Fibroblast of peridontal ligament (primary cell): ENCODE measurements around the gene CLDN9.
"Not testable (repeated sequence)": the region's sequence is repeated elsewhere in the genome, so short reads cannot be mapped to it uniquely, and the experiment has no call there.

Source experiments
- DNase-seq: peaks from one replicate; pipeline ENCODE4 v3.0.0-alpha.2; 2010; ENCODE audit errors: extremely low read depth

CLDN9 gene

DNA sequence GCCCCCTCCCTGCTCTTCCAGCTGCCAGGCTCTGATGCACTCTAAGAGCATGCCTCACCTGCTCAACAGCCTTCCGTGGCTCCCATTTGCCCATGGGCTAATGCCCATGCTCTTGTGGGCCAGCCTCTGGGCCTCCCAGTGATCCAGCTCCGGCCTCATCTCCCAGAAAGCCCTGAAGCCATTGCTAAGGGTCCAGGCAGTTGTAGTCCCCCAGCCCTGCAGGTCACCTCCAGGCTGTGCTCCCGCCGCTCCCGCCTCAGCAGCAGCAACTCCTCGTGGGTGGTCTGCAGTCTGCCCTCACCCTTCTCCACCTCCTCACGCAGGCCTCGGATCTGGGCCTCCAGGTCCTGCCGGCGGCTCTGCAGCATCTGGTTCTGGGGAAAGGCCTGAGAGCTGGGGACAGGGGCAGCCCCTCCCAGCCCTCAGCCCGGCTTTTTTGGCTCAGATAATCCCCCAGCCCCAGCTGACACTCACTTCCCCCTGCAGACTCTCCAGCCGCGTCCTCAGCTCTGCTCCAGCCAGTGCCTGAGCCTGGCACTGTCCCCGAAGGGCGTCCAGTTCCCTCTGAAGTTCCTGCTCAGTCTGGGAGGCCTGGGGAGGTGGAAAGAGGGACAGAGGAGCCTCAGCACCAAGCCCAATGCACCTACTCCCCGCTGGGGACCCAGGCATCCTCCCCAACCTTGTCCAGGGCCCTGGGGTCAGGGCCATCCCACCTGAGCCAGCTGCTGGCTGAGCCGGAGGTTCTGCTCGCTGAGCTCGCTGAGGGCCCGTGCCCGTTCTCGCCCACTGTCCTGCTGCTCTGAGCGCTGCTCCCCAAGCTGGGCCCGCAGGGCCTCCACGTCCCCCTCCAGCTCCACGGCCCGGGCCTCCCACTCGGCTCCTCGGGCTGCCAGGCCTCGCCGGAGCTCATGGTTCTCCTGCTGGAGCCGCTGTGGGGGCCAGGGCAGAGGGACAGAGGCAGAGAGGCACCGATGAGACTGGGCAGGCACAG, 17.8 kb downstream of the CLDN9 start:
- DNase-seq = no peak

DNA sequence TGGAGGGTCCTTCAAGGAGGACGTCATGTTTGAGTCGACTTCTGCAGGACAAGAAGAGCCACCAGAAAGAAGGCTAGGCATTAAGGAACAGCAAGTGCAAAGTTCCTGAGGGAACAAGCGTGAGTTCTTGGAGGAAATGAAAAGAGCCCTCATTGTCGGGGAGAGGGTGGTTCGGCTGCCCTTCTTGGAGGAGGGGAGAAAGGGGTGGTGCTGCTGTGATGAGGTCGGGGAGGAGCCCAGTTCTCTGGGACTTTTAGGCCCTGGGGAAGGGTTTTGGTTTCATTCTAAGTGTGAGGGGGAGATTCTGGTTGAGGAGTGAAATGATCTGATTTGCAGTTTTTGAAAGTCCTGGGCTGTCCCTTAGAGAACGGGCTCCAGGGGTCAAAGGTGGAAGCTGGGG, 19.9 kb downstream of the CLDN9 start:
- DNase-seq = no peak

DNA sequence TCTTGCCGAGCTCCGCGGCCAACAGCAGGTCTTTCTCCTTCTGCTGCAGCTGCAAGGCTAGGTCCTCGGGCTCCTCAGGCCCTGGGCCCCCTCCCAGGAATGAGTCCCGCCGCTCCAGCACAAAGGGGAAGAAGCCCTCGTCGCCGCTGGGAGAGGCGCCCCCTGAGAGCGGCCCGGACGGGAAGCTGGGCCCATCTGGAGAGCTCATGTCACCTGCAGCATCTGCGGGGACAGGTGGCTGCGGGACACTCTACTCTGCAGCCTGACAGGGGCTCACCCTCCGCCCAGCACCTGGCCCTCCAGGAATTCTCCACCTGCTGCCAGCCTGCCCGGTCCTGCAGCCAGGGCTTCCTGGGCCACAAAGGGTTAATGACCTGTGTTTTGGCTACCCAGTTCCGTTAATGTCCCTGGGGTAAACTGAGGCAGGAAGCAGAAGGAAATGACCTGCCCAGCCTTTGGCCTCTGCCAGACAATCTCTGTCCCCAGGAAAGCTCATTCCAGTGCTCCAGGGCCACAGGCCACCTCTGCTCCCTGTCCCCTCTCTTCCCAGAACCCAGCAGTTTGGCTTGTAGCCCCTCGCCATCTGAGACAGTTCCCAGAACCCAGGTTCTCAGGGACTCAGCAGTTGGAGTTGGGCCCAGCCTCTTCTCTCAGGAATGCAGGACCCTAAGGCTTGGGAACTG, 22.7 kb downstream of the CLDN9 start:
- no peak for DNase-seq

DNA sequence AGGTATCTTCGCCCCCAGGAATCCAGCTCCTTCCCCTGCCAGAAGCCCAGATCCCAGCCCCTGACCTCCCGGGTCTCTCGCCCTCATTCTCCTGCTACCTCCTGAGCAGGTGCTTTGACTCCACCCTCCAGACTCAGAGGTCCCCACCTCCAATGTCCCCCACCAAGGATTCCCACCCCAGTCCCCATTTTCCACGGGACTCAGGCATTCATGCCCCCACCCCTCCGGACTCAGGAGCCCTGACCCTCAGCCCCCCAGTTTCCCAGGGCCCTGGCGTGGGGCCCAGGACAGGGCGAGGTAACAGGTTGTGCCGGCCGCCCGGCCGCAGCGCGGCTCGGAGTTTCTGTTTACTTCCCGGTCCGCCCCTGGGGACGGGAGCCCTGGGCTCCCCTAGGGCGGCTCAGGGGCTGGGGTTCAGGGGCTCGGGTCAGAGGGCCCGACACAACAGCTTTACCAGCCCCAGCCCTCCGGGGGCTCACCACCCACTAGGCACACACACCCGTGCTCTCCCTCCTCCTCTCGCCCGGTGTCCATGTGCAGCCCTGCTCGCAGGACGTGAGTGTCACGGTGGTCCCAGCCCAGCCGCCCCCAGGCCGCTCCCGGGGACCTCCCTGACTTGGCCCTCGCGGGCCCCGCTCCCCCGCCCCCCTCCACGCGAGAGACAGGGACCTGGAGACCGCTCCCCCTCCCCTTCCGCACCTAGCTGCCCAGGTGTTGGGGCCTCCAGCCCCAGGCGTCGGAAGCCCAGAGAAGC, 23.4 kb downstream of the CLDN9 start:
- no peak for DNase-seq

DNA sequence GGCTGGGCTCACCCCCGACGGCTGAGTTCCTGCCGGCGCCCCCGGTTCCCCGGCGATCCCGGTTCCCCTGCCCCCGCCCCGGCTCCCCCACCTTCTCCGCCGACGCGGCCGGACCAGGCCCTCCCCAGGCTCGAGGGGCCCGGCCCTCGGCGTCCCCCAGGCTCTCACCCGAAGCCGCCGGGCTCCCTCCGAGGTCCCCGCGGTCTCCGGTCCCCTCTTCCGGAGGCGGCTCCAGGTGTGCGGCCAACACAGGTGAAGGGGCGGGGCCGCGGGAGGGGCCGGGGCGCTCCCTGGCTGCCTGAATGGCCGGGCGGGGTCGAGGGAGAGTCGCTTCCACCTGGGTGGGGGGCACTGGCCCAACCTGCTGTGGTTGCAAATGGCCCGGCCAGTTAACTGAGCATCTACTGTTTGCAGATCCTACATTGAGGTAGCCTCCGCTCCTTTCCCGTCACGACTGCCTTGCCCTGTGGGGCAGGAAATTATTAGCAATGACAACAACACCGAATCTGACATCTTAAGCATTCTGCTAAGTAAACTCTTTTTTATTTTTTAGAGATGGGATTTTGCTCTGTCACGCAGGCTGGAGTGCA, 24.1 kb downstream of the CLDN9 start, which contains the start of gene BICDL2:
Gene BICDL2 (minus strand): TSS at position 219 of the 590 bp plus-strand sequence. CDS start 1,448 bp downstream, outside the sequence.
- DNase-seq = no peak

DNA sequence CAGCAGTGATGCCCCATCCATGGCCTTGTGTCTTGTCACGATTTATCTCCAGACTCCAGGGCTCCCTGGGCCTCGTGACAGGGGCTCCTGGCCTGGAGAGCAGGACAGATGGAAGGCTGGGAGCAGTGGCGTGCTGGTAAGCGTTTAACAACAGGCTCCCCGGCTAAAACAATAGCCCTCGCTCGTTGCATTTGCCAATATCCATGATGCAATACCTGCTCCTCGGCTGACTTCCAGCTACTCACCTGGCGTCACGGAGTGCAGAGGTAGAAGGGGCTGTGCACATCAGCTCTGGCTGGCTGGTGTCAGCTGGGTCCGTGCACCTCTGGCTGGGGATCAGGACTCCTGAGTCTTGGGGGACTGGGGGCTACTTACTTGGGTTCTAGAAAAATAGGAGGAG, 25.5 kb downstream of the CLDN9 start:
- no peak for DNase-seq

DNA sequence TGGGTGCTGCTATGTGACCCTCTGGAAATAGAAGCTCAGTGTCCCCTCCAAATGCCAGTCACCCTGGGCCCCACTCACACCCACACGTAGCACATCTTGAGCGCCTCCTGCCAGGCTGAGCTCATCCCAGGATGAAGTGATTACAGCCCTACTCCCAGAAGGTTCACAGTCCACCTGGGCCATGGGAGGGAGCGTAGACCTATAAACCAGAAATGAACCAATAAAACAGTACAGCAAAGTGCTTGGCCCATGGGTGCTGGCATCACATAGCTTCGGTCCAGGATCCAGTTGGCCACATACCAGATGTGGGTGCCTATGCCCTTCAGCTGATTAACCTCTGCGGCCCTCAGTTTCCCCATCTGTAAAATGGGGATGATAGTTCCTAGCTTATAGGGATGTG, 26.2 kb downstream of the CLDN9 start:
- DNase-seq = no peak

DNA sequence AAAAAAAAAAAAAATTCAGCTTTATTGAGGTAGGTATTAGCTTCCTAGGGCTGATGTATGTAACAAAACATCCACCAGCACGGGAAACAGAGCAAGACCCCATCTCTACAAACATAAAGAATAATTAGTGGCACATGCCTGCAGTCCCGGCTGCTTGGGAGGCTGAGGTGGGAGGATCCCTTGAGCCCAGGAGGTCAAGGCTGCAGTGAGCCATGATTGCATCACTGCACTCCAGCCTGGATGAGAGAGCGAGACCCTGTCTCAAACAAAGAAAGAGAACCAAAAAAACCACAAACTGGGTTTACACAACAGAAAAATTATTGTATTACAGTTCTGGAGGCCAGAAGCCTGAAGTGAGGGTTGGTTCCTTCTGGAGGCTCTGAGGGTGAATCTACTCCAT, 29.7 kb downstream of the CLDN9 start:
- no peak for DNase-seq

DNA sequence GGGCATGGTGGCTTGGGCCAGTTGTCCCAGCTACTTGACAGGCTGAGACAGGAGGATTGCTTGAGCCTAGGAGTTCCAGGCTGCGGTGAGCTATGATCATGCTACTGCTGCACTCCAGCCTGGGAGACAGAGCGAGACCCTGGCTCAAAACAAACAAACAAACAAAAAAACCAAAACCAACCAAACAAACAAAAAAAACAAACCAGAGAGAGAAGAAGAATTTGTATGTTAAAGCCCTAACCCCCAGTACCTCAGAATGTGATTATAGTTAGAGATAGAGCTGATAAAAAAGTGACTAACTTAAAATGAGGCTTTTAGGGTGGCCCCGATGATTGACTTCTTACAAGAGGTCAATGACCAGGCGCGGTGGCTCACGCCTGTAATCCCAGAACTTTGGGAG, 32.0 kb downstream of the CLDN9 start:
- no peak for DNase-seq

DNA sequence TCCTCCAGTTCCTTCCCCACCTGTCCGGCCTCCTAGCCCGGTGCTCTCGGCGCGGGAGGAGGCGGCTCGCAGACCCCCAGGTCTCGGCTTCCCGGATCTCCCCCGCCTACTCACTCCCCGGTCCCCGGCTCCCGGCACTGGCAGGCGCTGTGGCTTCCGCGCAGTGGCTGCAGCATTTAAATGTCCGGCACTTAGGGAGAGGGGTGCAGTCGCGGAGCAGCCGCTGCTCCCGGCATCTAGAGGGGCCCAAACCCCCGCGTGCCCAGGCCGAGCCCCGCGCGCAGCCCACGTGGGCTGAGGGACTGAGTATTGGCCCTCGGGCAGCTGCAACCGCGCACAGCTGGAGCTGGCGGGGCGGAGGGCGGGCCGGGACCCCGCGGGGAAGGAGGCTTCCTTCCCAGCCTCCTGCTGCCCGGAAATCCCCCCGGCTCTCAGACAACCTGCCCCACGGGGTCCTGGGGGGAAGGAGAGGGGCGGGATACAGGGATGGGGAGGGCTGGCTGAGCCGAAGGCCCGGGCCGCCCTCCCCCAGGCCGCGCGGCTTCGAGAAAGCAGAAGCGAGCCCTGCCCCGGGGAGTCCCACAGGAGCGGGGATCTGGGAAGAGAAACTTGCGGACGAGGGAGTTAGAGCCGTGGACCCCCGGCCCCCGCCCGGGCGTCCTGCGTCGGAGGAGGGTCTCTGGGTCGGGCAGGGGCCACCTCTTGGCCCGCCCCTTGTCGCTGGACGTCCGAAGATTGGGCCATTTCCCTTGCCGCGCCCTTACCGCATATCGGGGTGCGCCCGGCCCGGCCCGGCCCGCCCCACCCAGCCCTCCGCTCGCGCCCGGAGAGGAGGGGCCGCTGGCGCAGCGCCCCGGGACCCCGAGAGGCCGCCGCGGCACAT, 33.3 kb downstream of the CLDN9 start, which contains the start of gene MMP25:
Gene MMP25 (plus strand): TSS at position 804 of the 883 bp plus-strand sequence. CDS start 357 bp downstream, outside the sequence.
- no peak for DNase-seq

DNA sequence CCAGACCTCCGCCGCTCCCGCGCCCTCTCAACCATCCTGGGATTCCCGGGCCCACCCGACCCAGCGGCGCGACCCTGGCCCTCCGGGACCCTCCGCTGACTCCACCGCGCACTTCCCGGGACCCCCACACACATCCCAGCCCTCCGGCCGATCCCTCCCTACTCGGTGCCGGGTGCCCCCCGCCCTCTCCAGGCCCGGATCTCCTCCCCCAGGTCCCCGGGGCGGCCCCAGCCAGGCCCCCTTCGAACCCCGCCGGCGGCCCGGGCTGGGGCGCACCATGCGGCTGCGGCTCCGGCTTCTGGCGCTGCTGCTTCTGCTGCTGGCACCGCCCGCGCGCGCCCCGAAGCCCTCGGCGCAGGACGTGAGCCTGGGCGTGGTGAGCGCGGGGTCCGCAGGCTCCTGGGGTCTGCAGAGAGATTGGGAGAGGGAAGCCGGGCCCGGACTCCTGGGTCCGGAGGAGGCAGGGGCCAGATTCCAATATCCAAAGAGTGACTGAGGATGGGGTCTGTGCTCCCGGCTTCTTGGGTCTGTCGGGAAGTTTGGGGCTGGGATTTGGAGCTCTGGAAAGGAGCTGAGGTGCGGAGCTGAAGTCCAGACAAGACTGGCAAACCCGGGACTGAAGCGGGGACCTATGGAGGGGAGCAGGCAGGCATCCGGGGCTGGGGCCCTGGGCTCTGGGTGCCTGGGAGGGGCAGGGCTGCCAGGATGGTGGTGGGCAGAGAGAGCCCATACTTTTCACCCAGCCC, 34.1 kb downstream of the CLDN9 start:
- no peak for DNase-seq

DNA sequence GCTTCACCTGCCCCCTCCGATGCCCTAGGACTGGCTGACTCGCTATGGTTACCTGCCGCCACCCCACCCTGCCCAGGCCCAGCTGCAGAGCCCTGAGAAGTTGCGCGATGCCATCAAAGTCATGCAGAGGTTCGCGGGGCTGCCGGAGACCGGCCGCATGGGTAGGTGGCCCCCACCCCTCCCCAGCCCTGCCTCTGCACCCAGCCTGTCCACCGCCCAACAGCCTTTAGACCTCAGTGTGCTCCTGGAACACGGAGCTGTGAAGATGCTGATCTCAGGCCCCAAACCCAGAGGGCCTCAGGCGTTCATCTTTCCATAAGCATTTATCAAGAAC, 34.6 kb downstream of the CLDN9 start:
- DNase-seq = no peak

DNA sequence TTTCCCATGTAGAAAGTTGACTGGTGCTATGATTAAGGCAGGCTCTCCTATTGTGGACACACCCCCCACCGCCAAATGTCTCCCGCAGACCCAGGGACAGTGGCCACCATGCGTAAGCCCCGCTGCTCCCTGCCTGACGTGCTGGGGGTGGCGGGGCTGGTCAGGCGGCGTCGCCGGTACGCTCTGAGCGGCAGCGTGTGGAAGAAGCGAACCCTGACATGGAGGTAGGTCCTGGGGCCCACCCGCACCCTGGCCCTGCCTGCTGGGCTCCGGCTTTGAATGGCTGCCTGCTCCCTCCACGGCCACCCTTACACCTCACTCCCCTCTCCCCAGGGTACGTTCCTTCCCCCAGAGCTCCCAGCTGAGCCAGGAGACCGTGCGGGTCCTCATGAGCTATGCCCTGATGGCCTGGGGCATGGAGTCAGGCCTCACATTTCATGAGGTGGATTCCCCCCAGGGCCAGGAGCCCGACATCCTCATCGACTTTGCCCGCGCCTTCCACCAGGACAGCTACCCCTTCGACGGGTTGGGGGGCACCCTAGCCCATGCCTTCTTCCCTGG, 37.3 kb downstream of the CLDN9 start:
- no peak for DNase-seq

DNA sequence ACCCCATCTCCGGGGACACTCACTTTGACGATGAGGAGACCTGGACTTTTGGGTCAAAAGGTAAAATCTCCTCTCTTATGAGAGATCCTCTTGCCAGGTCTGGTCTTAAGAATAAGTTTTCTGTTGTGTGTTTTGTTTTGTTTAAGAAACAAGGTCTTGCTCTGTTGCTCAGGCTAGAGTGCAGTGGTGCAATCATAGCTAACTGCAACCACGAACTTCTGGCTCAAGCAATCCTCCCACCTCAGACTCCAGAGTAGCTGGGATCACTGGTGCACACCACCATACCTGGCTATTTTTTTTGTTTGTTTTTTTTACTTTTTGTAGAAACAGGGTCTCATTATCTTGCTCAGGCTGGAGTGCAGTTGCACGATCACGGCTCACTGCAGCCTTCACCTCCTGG, 37.8 kb downstream of the CLDN9 start:
- DNase-seq = no peak

DNA sequence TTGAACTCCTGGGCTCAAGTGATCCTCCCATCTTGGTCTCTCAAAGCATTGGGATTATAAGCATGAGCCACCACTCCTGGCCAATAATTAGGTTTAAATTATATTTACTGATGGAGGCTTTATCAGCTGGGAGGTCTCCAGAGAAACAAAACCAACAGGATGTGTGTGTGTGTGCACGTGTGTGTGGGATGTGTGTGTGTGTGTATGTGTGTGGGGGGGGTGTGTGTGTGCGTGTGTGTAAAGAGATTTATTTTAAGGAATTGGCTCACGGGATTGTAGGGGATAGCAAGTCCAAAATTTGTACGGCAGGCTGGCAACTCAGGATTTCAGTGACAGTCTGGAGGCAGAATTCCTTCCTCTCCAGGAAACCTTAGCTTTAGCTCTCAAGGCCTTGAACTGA, 38.3 kb downstream of the CLDN9 start:
- no peak for DNase-seq

DNA sequence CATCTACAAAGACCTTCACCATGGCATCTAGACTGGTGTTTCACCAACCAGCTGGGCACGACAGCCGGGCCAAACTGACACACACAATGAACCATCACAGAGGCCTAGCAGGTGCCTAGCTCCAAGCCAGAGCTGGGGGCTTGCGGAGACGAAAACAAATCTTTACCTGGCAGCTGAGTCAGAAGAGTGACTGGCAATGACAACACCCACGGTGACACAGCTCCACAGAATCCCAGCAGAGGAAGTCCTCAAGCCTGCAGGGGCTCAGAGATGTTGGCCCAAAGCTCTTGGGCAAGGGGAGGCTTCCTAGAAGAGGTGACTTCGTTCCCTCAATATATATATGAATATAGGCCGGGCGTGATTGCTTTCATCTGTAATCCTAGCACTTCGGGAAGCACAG, 38.8 kb downstream of the CLDN9 start:
- DNase-seq = no peak

DNA sequence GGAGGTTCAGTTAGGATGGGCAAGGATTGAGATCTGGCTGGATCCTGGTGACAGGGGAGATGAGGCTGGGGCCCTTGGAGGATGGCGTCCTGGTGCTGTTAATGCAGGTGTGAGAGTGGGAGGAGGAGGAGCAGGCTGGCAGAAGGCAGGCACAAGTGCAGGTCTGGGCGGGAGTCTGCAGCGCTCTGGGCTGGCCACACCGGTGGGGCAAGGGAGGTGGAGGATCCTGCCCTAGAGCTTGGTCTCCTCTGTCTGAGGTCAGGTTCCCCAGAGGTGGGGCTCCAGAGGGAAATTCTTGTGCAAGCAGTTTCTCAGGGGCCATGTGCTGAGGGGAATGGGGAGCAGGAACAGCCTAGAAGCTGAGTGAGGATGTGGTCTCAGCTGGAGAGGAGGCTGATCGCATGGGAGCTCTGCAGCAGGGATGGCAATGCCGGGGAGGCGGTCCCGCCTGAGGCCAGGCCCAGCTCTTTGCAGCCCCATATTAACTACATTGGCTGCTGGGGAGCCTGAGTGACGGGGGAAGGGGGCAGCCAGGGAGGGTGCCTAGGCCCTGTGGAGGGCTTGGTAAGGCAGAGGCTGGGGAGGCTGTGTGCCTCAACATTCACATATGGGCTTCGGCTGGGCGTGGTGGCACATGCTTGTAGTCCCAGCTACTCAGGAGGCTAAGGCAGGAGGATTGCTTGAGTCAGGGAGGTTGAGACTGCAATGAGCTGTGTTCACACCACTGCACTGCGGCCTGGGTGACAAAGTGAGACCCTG, 40.0 kb downstream of the CLDN9 start:
- not testable (repeated sequence) for DNase-seq

DNA sequence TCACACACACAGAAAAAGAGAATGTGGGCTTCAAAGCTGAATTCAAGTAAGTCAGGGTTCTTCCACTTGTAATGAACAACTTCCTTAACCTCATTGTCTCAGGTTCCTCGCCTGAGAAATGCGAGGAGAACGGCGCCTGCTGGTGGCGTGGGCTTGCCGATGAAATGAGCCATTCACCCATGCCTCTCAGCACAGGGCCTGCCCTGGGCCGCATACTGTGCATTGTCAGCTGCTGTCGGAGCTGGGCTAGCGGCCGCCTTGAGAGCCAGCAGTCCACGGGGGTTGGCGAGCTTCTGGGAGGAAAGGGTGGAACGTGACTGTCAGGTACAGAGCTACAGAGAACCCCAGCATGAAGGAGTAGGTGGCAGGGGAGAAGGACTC, 40.6 kb downstream of the CLDN9 start:
- DNase-seq = not testable (repeated sequence)
